GM19438 (cell line): ENCODE results near the gene NSUN5.
"Not testable (repeated sequence)": the region's sequence is repeated elsewhere in the genome, so short reads cannot be mapped to it uniquely, and the experiment has no call there.

Experiments
- ATAC-seq: cut with Tn5 transposase; IDR thresholded peaks from one replicate; pipeline ENCODE4 v1.9.1; 2021; ENCODE audit warnings: low read depth; ENCODE audit not compliant: unreplicated experiment

Gene NSUN5

DNA sequence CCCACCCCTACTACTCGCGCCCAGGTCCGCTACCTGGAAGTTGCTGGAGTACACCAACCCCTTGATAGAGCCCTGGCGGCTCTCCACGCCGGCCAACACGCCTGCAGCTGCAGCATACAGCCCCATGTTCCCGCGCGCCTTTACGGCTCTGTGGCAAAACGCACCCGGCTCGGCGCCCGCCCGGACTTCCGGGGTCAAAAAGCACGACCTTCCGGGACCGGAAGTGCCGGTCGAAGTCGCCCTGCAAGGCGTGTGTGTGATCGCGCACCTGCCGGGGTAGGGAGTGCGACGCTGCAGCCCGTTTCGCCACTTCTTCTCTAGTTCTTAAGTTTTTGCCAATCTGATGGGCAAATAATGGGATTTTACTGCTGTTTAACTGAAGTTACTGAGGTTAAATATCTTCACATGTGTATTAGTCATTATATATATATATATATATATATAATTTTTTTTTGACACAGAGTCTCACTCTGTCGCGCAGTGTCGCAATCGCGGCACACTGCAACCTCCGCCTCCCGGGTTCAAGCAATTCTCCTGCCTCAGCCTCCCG is at the start of gene NSUN5:
Gene NSUN5, minus strand, starts transcription at position 162 of the 550 bp plus-strand sequence. Its CDS starts 36 bp downstream, at position 126.
- peak; percentile 78 for ATAC-seq

DNA sequence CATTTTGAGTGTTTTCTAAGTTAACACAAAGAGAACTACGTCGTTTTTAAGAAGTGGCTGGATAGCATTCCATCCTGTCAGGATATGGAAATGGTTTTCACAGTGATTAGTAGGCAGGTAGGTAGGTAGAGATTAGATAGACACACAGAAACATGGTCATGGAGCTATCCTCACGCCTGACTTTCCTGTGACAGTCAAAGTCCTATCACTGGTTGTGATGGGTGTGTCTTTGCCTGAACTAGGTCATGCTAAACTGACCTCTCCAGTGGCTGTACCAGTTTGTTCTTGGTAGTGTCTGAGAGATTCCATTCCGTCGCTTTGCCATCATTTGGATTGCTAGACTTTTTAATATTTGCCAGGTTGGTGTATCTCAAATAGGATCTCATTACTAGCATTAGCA is 47.5 kb upstream of the NSUN5 start:
- ATAC-seq: no peak

DNA sequence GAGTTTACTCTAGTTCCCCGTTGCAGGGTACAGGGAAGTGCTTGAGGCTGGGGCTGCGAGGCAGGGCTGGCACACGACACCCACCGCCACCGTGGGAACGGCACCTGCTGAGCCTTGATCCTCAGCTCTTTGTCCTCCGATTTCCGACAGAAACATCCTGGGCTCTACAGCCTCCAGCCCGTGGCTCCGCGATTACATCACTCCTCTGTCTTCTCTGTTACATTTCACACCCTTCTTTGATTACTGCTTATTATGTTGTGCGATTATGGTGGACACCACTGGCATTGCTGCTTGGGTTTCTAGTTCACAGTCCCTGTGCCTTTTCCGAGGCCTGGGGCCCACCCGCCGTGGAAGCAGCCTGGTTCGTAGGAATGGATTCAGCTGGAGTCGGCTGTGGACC is 46.2 kb upstream of the NSUN5 start:
- ATAC-seq: no peak

DNA sequence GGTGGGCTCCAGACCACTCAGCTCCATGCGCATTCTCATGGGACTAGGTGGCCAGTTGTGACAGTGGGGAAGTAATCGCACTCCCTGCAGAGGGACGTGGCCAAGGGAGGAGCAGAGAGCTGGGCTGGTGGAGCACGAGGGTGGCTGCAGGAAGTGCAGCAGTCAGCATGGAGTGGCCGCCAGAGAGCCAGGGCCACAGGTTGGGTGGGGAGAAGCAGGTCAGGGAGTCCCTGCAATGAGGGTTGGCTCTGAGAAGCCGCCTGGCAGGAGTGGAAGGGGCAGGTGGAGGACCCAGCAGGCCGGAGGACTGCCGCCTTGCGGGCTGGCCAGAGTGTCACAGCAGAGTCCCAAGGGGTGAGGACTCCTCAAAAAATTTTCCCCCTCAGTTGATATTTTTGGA is 45.6 kb upstream of the NSUN5 start:
- no peak for ATAC-seq

DNA sequence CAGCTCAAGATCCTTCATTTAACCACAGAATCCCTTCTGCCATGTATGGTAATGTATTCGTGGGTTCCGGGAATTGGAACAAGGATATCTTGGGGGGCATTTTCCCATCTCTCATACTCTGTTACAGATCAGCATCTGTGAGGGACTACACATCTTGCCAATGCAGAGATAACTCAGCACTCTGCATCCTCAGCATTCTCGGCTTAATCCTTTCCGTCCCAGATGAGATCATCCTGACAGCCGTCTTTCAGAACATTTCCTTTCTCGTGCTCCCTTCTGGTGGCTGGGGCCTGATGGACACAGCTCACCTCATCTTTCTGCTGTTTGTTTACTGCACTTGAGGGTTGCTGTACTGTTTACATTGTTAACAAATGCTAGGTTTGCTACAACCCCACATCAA is 44.6 kb upstream of the NSUN5 start:
- ATAC-seq: no peak

DNA sequence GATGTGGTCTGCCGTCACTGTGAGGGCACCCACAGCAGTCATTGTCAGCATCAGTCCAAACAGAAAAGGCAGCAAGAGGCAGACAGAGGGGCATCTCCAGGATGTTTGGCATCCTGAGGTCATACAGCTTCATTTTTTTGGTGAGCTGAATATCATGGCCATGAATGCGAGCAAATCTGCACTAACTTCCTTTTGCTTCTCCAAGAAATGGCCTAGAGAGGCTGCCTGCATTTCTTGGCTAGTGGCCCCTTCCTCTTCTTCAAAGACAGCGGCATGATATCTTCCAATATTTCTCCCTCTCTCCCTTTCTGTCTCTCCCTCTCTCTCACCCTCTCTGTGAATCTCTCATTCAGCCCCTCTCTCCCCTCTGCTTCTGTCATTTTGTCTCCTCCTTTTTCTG is 44.2 kb upstream of the NSUN5 start:
- no peak for ATAC-seq

DNA sequence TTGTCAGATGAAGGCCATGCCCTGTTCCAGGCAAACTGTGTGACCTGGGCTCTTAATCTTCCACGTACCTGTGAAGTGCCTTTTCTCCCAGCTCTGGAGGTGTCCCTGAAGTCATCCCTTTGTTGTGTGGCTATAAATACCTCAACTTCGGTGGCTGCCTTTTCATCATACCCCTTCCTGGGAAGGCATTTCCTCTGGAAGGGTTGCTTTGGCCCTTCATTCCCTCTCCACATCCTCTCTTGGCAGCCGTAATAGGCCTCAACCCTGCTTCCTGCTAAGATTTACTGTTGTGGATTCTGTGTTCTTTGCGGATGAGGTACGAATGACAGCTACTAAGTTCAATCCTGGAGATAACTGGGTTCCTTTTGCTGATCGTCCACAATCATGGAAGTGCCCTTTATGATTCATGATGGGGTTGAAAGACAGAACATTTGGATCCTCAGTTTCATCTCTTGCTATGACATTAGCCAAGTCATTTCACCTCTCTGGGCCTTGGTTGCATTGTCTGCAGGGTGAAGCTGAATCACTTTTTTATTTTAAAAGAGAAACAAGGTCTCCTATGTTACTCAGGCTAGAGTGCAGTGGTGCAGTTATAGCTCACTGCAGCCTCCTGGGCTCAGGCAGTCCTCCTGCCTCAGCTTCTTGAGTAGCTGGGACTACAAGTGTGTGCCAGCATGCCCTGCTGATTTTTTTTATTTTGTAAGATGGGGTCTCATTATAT is 43.0 kb upstream of the NSUN5 start:
- no peak for ATAC-seq

DNA sequence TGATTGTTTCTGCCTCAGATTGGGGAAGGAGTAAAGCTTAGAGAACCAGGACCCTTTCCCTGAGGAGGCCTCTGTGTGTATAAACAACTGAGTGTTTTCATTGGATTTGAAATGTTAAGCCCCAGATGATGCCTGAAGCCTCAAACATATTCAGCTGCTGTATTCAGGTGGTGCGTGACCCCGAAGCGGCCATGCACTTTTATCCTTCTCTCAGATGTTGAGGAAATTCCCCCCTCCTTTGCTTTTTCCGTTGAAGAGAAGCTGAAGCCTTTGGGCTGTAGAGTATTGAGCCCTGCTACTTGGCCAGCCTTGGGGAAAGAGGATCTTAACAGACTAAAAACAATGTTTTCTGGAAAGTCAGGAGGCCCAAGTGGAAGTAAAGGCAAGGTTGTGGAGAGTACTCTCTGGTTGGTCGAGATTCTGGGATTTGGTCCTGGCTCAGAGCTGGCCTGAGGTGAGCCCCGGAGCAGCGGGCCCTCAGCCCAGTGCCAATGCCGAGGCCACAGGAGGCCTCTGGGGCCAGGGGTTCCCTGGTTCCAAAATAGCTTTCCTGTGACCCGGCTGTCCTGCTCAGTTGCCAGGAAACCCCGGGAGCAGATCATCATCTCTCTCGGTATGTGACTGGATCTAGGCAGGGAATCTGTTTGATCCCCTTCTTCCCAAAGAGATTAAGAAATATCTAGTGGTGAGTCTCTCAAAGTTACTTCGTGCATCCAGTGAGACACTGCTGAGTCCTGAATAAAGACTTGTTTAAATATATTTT is 41.9 kb upstream of the NSUN5 start:
- ATAC-seq: no peak

DNA sequence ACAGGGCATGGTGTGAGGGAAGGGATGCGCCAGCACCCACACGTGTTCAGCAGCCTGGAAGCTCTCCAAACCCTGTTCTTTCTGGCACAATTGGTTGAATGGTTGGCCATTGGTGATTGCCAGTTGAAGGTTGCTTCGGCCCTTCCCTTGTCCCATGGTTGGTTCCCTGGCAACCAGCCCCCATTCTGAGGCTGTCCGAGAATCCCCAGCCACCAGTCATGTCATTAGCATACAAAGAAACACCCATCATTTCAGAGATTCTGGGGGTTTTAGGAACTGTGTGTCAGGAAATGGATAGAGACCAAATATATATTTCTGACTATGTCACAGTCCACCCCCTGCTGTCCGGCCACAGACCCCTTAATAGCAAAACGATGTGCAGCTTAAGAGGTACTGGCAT is 41.1 kb upstream of the NSUN5 start:
- ATAC-seq: no peak

DNA sequence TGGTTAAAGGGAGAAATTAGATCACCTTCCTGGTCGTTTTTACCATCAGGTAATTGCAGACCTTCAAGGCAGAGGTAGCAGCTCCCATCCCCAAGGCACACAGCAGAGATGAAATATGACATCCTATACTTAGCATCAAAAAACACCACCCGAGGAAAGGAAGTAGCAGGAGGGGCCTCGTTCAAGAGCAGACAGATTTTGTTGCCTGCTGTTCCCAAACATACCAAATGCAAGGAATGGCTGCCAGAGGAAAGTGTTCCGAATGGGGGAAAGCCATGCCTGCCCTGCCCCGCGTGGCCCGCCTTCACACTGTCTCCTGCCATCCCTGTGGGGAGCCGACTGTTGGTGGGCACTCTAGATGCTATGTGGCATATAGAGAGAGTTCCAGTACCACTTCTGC is 37.3 kb upstream of the NSUN5 start:
- no peak for ATAC-seq

DNA sequence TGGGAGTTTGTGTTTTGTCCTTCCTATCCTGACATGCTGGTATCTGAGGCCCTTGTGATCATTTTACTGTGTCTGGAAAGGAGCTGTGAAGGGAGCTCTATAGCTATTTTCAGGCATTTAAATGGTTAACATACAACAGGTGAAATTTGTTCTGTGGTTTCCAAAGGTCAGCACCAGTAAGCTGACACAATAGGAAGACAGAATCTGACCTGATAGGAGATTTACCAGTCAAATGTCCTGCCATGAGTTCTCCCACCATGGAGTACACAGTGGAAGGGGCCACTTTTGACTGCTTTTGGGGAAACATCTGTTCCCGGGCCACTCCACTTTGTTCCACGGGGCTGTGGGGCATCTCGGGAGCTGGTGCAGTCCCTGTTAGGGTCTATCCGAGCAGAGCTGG is 36.9 kb upstream of the NSUN5 start:
- no peak for ATAC-seq

DNA sequence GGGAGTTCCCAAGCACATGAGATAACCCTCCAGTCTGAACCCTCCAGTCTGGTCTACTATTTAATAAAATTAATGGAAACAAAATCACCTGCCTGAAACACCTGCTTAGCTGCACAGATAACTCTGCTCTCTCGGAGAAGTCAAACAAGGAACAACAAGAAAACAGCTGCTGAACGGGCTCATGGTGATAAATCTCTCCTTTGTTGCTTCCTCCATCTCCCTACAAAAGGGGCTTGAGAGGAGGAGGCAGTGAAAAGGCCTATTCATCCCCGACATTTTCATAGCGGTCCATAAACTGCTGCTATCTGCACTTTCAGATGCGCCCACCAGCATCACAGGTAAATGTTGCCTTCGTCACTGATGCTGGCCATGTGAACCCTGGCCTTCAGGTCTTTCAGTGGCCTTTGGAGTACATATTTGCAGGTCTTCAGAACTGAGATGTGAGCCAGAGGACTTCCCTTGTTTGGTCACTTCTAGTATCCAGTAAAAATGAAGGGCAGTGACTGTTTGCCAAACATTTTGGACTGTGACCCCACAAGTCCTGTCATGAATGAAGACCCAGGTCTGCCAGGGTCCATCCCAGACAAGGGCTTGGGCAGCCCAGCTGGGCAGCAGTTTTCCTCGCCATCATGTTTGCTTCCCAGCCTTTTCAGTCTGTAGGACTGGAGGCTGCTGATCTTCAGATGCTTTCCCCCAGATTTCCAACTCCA is 35.2 kb upstream of the NSUN5 start:
- no peak for ATAC-seq

DNA sequence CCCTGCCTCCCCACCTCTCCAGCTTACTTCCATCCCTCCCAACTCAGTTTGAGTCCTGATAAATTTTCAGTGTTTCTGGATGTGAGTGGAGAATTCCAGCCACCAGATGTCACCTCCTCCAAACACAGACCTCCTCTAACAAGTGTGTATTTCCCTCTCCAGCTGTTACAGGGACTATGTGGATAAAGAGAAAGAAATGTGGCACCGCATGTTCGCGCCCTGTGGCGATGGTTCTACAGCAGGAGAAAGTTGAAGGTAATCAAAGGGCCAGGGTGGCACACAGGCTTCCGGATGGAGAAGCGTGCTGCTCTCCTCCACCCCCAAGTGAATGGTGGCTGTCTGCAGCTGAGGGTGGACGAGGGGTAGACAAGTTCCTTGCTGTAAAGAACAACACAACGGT is 34.0 kb upstream of the NSUN5 start:
- ATAC-seq: no peak

DNA sequence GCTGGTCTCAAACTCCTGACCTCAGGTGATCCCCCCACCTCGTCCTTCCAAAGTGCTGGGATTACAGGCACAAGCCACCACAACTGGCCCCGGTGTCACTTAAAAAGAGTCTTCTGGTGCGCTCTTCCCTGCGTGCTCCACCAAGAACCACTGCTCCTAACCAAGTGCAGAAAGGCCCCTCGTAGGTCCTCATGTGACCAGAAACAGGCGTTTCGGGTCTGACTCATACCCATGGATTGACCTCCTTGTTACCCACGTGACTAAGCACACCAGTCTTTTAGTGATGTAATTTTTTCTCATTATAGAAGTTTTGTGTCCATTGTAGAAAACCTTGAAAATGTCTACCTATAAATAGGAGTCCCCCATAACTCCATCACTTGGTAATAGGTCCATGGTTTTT is 33.3 kb upstream of the NSUN5 start:
- ATAC-seq: no peak

DNA sequence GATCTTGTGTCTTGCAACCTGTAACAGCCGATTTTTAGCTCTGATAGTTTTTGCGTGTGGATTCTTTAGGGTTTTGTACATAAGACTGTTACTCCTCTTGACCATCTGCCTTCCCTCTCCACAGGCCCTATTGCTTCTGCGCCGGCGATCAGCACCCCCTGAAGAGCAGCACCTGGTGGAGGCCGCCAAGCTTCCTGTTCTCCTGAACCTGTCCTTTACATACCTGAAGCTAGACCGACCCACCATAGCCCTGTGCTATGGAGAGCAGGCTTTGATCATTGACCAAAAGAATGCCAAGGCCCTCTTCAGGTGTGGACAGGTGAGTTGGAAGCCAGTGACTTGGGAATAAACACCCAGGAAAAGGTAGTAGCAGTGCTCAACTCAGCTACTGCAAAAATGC is 31.9 kb upstream of the NSUN5 start:
- no peak for ATAC-seq

DNA sequence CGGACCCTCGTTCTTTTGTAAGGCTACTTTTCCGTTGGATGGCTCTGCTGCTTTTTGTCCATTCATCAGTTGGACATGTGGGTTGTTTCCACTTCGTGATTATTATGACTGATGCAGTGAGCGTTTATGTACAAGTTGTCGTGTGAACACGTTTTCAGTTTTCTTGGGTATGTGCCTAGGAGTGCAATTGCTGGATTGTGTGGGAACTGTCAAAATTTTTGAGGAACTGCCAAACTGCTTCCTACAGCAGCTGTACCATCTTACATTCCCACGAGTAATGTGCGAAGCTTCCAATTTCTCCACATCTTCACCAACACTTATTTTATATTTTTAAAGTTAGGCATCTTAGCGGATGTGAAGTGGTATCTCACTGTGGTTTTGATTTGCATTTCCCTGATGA is 29.7 kb upstream of the NSUN5 start:
- no peak for ATAC-seq

DNA sequence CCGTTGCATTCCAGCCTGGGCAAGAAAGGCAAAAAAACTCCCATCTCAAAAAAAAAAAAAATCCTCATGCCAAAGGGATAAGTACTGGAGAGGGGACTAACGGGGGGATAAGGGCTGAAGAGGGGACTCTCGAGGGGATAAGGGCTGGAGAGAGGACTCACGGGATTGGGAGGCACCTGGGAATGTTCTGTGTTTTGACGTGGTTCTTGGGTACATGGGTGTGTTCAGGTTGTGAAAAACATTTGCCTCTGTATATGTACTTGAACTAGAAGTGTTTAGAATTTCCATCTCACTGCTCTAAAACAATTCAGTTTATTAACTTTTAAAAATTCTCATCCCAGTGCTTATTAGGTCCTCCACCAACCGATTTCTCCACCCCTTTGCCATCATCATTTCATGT is 23.8 kb upstream of the NSUN5 start:
- ATAC-seq: no peak

DNA sequence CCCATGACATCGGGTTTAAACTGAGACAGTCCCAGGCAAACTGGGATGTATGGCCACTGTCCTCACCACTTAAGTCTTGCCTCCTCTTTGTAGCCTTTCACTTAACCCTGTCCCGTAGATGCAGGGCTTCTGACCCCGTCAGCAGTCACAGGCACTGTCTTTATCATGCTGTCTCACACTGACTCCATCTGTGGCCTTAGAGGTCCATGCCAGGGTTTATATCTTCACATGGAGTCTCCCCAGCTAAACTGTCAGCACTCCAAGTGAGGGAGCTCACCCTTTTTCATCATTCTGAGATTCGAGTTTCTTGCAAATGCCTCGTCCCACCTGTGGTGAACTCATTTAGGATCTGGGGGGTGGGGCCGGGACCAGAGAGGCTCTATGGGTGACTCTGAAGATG is 22.1 kb upstream of the NSUN5 start:
- no peak for ATAC-seq

DNA sequence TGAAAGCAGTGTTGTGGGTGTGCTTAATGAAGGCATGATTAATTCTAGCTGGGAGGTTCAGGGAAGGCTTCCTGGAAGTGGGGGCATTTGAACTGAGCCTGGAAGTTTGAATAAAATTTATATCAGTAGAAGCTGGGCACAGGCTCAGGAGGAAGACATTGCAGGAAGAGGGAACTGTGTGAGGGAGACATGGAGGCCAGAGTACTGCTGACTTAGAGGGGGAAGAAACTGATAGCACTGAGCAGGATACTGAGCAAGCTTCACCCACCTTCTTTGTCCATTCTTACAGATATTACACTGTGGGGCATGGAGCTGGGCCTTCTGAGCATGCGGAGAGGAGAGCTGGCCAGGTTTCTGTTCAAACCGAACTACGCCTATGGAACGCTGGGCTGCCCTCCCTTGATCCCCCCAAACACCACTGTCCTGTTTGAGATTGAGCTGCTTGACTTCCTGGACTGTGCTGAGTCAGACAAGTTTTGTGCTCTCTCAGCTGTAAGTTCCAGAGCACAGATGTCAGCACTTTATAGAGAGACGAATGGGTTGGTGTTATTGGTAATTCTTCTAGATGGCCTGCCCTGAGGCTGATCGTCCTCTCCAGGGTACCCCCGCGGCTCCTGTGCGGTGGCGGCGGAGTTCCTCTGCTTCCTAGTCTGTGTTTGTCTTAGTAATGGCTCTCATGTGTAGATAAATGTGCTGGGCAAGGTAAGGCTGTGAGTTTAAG is 21.4 kb upstream of the NSUN5 start:
- ATAC-seq: no peak

DNA sequence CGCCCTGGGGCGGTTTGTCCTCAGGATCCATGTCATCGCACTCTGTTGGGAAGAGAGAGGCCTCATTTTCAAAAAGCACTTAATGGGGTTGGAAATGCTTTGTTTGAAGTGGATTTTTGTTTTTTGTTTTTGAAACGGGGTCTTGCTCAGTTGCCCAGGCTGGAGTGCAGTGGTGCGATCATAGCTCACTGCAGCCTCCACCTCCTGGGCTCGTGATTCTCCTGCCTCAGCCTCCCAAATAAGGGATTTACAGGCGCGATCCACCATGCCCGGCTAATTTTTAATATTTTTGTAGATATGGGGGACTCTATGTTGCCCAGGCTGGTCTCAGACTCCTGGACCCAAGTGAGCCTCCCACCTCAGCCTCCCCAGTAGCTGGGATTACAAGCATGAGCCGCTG is 20.1 kb upstream of the NSUN5 start:
- ATAC-seq: no peak

DNA sequence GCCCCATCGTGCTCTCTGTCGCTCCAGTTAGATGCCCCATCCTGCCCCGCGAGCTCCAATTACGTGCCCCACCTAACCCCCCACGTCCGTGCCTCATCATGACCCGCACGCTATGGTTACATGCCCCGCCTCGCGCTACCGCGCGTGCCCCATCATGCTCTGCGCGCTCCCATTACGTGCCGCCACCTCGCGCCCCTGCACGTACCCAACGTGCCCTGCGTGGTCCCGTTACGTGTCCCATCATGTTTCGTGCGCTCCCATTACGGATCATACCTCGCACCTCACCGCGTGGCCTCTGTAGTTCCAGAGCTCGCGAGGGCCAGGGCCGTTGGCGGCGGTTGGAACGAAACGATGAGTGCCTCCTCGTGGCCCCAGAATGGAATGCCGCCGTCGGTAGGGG is 19.3 kb upstream of the NSUN5 start, which contains the start of the genes FKBP6 and TRIM50:
Gene FKBP6, plus strand, starts transcription at position 240 of the 400 bp plus-strand sequence. CDS start 268 bp downstream, outside the sequence.
Gene TRIM50, minus strand, starts transcription at position 161 of the 400 bp plus-strand sequence. CDS start 3,295 bp downstream, outside the sequence.
- ATAC-seq: not testable (repeated sequence)
